Hepatocyte (in vitro differentiated cells): ENCODE results near the gene ZFHX3. TPM values are rescaled to one million over a fixed set of nuclear protein-coding genes. Genes with fewer than 3 reads are reported as not detected.

Experiments used
- DNase-seq: peaks from one replicate; pipeline ENCODE4 v3.0.0-alpha.2; 2016; ENCODE audit warnings: low spot score
- H2AFZ ChIP-seq: fragments of 200-600 bp; sonication (generic); 2 replicates; pipeline ENCODE4 v1.6.0; 2016; ENCODE audit warnings: antibody characterized with exemption, mild to moderate bottlenecking
- H3K27ac ChIP-seq: fragments of 200-600 bp; sonication (generic); 2 replicates; pipeline ENCODE4 v1.5.1; 2016; ENCODE audit warnings: mild to moderate bottlenecking
- H3K27me3 ChIP-seq: fragments of 200-600 bp; sonication (generic); 2 replicates; pipeline ENCODE4 v1.6.1; 2016
- H3K36me3 ChIP-seq: fragments of 200-600 bp; sonication (generic); replicated peaks from 2 replicates; pipeline ENCODE4 v1.5.1; 2016; ENCODE audit warnings: low read depth; ENCODE audit not compliant: insufficient read depth
- H3K4me1 ChIP-seq: fragments of 200-600 bp; sonication (generic); 2 replicates; pipeline ENCODE4 v1.5.1; 2016; ENCODE audit warnings: mild to moderate bottlenecking, moderate library complexity; ENCODE audit not compliant: insufficient read depth
- H3K4me2 ChIP-seq: fragments of 200-600 bp; sonication (generic); 2 replicates; pipeline ENCODE4 v1.6.0; 2016
- H3K4me3 ChIP-seq: fragments of 200-600 bp; sonication (generic); 2 replicates; pipeline ENCODE4 v1.5.1; 2016; ENCODE audit warnings: mild to moderate bottlenecking
- H3K79me2 ChIP-seq: fragments of 200-600 bp; sonication (generic); 2 replicates; pipeline ENCODE4 v1.6.0; 2017; ENCODE audit warnings: mild to moderate bottlenecking
- H3K9me2 ChIP-seq: fragments of 200-600 bp; sonication (generic); replicated peaks from 2 replicates; pipeline ENCODE4 v1.6.0; 2017; ENCODE audit warnings: mild to moderate bottlenecking; ENCODE audit not compliant: insufficient read depth
- H3K9me3 ChIP-seq: fragments of 200-600 bp; sonication (generic); 2 replicates; pipeline ENCODE4 v1.5.1; 2016; ENCODE audit warnings: low read depth, mild to moderate bottlenecking
- H4K20me1 ChIP-seq: fragments of 200-600 bp; sonication (generic); 2 replicates; pipeline ENCODE4 v1.6.0; 2016; ENCODE audit warnings: mild to moderate bottlenecking; ENCODE audit not compliant: insufficient read depth, poor library complexity, severe bottlenecking
- EZH2 ChIP-seq: fragments of 200-600 bp; sonication (generic); IDR thresholded peaks from 2 replicates; pipeline ENCODE4 v1.6.1; 2016; ENCODE audit warnings: antibody characterized with exemption, mild to moderate bottlenecking, borderline replicate concordance
- EZH2phosphoT487 ChIP-seq: fragments of 200-600 bp; sonication (generic); IDR thresholded peaks from one replicate; pipeline ENCODE4 v1.6.1; 2018; ENCODE audit warnings: antibody characterized with exemption, mild to moderate bottlenecking, low read depth, moderate library complexity; ENCODE audit not compliant: unreplicated experiment, severe bottlenecking
- WGBS: methylation state at CpG from one replicate; pipeline ENCODE4 v1.1.6; 2016; ENCODE audit warnings: low lambda C conversion rate; ENCODE audit errors: missing lambda C conversion rate; 5-methylcytosine and 5-hydroxymethylcytosine counted together
- polyA plus RNA-seq: library from polyadenylated mRNA; unstranded; fragments of >200 nt; fragmentation: Nextera tagmentation; extraction: Ambion mirVana; gene quantifications from 2 replicates; pipeline ENCODE4 v1.2.1, GENCODE V29; 2016
- total RNA-seq: library from RNA; depleted of rRNA; stranded (reverse); fragments of >200 nt; gene quantifications from 2 replicates; pipeline ENCODE4 v1.2.3, GENCODE V29; 2014
- TF ChIP-seq, protein P1 (sequence below): fragments of 200-600 bp; sonication (generic); IDR thresholded peaks from 2 replicates; pipeline ENCODE4 v1.5.1; 2016; ENCODE audit warnings: antibody characterized with exemption, mild to moderate bottlenecking; ENCODE audit not compliant: poor library complexity

ZFHX3 gene
- total and polyA plus RNA-seq, 2 experiments from 2014 or later = 6.4 to 11.6 TPM

DNA sequence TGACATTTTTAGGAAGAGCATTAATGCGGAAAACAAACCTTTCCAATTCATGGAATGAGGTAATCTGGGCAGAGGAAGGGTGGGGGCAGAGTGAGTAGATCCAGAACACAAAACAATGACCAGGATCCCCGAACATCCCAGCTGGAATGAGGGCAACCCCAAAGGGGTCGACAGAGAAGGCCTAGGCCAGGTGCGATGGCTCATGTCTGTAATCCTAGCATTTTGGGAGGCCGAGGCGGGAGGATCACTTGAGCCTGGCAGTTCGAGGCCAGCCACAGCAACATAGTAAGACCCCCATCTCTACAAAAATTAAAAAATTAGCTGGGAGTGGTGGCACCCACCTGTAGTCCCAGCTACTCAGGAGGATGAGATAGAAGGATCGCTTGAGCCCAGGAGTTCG is 64.7 kb downstream of the ZFHX3 start:
- no peak for DNase-seq
- H4K20me1 ChIP-seq = peaks cover 9% of the 10 kb centered on the region
- H3K9me3 ChIP-seq = no peaks in the 10 kb centered on the region
- H3K4me3 ChIP-seq = no peak overlapping the region
- H3K27me3 ChIP-seq = no peaks in the 10 kb centered on the region
- peaks cover 19% of the 10 kb centered on the region for H3K4me1 ChIP-seq
- H3K36me3 ChIP-seq = no peaks in the 10 kb centered on the region
- TF ChIP-seq EZH2phosphoT487 = no peak
- TF ChIP-seq, protein P1, sequence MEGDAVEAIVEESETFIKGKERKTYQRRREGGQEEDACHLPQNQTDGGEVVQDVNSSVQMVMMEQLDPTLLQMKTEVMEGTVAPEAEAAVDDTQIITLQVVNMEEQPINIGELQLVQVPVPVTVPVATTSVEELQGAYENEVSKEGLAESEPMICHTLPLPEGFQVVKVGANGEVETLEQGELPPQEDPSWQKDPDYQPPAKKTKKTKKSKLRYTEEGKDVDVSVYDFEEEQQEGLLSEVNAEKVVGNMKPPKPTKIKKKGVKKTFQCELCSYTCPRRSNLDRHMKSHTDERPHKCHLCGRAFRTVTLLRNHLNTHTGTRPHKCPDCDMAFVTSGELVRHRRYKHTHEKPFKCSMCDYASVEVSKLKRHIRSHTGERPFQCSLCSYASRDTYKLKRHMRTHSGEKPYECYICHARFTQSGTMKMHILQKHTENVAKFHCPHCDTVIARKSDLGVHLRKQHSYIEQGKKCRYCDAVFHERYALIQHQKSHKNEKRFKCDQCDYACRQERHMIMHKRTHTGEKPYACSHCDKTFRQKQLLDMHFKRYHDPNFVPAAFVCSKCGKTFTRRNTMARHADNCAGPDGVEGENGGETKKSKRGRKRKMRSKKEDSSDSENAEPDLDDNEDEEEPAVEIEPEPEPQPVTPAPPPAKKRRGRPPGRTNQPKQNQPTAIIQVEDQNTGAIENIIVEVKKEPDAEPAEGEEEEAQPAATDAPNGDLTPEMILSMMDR = no peak
- TF ChIP-seq EZH2 = no peak
- H2AFZ ChIP-seq = no peak overlapping the region
- H3K79me2 ChIP-seq = peaks cover 99% of the 10 kb centered on the region
- no peak overlapping the region for H3K27ac ChIP-seq
- H3K4me2 ChIP-seq = no peak overlapping the region
- WGBS = 95% methylated on average over 9 of the region's 9 CpGs
- H3K9me2 ChIP-seq = no peaks in the 10 kb centered on the region

DNA sequence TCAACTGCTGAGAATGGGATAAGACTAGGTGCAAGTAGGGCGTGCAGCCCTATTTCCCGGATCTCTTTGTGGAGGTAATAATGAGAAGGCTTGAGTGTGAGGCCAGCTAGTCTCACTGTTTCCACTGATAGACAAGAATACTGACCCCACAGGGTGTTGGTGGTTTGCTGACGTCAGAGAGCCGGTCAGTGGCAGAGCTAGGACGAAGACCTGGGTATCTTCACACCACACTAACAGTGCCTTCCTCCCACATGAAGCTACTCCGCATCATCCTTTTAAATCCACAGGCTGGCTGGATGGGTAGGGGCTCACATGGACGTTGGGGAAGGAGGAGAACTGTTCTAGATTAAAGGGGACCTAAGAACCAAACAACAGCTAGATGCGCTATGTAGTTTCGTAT is 68.0 kb downstream of the ZFHX3 start:
- 89% methylated on average over 9 of the region's 9 CpGs for WGBS
- Histone ChIP-seq H3K79me2 (peaks cover 98% of the 10 kb centered on the region), H3K9me2 (no peaks in the 10 kb centered on the region), H3K4me1 (peaks cover 7% of the 10 kb centered on the region), H3K27me3 (no peaks in the 10 kb centered on the region), H3K27ac (no peak overlapping the region), H3K9me3 (no peaks in the 10 kb centered on the region), H2AFZ (no peak overlapping the region), H3K36me3 (no peaks in the 10 kb centered on the region), H3K4me3 (no peak overlapping the region), H4K20me1 (peaks cover 18% of the 10 kb centered on the region), H3K4me2 (no peak overlapping the region)
- no peak for TF ChIP-seq EZH2
- TF ChIP-seq, protein P1 = no peak
- no peak for TF ChIP-seq EZH2phosphoT487
- no peak for DNase-seq

GRCh38 chr16:72978212-72978611 is 69.7 kb downstream of the ZFHX3 start:
- H3K36me3 ChIP-seq = no peaks in the 10 kb centered on the region
- no peak overlapping the region for H3K27ac ChIP-seq
- H3K79me2 ChIP-seq = peaks cover 96% of the 10 kb centered on the region
- no peak for DNase-seq
- 72% methylated on average over 7 of the region's 7 CpGs for WGBS
- peaks cover 16% of the 10 kb centered on the region for H4K20me1 ChIP-seq
- no peaks in the 10 kb centered on the region for H3K9me2 ChIP-seq
- no peaks in the 10 kb centered on the region for H3K27me3 ChIP-seq
- H2AFZ ChIP-seq = no peak overlapping the region
- TF ChIP-seq EZH2 = no peak
- no peak for TF ChIP-seq EZH2phosphoT487
- TF ChIP-seq, protein P1 = no peak
- no peaks in the 10 kb centered on the region for H3K9me3 ChIP-seq
- H3K4me1 ChIP-seq = peaks cover 6% of the 10 kb centered on the region
- no peak overlapping the region for H3K4me3 ChIP-seq
- no peak overlapping the region for H3K4me2 ChIP-seq

DNA sequence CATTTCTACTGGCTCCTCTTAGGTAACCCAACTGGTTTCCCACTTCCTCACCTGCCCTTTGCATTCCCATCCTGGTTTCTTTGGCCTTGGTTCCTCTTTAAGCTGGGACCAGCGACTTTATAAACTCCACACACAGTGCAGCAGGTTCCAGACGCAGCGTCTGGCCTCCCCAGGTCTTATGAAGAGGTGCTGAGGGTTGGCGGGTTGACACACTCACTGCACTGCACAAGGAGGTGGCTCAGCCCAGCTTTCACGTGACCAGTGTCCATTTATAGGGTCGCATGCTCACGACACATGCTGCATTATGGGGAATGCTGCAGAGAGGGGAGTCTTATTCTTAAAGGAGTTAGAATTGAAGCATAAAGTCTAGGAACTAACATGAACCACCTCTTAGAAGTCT is 70.8 kb downstream of the ZFHX3 start:
- Histone ChIP-seq H3K4me2 (no peak overlapping the region), H3K9me3 (no peaks in the 10 kb centered on the region), H3K9me2 (no peaks in the 10 kb centered on the region), H3K36me3 (no peaks in the 10 kb centered on the region), H3K27ac (peak overlapping the region; percentile 46), H3K4me3 (no peak overlapping the region), H3K79me2 (peaks cover 96% of the 10 kb centered on the region), H3K4me1 (peaks cover 6% of the 10 kb centered on the region), H3K27me3 (no peaks in the 10 kb centered on the region), H4K20me1 (peaks cover 14% of the 10 kb centered on the region), H2AFZ (no peak overlapping the region)
- DNase-seq = no peak
- no peak for TF ChIP-seq EZH2
- TF ChIP-seq, protein P1 = no peak
- no peak for TF ChIP-seq EZH2phosphoT487
- WGBS = 91% methylated on average over 7 of the region's 7 CpGs
